Activated CD4-positive, alpha-beta T cell treated with anti-CD3 and anti-CD28 coated beads, Interleukin-10, Interleukin-2, amounts not matched to agents 100 ng/mL and 50 ng/mL, durations not matched to agents 16 hours and 8 hours (primary cell): ENCODE results near the gene LGR4.

Experiments
- DNase-seq: peaks from one replicate; pipeline ENCODE4 v3.0.0-alpha.2; 2020

Gene LGR4

DNA sequence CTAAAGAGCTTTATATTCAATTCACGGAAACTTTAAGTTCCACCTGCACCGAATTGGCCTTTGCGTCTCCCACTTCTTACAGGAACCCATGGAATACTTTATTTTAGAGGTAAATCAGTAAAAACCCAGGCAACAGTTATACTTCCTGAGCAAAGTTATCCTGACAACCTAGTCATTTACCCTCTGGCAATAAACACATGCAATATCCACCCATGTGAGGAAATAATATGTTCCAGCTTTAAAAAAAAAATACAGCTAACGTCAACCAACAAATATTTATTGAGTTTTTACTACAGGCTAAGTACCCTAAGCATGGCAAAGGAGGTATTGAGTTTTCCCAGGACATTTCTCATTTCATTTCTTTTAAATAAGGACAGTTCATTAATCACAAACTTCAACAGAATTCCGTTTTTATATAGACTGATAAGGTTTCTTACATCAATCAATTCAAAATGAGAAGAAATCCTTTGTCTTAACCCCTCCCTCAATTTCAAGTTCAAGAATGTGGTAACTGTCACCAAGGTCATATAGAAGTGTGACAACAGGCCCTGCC, 71.2 kb downstream of the LGR4 start:
- DNase-seq = no peak

GRCh38 chr11:27398400-27398770, 74.2 kb downstream of the LGR4 start:
- no peak for DNase-seq

- DNase-seq = no peak
These were observed 74.8 kb downstream of the LGR4 start for GRCh38 chr11:27397624-27398399.

DNA sequence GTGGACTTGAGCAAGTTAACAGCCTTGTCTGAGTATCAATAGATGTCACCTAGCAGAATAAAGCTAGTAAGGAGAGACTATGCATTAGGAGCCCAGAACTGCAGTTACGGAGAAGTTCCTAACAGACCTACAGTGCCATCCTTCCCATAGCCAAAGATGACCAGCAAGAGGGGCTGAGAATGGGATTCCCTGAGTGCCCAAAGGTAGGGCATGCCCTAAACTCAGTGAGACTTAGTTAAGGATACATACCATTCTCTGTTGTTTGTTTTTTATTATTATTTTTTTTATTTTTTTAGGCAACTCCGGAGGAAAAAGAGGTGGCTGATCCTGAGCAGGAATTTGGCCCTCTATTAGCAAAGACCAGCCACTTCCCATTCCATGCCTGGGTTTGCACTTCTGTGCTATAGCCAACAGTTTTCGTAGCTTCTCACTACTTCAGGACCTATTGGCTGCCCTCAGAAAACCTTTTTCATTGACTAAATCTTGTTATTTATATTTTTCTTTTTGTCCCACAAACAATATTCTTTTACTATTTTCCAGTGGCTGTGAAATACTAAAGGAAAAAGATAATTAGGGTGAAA, 76.2 kb downstream of the LGR4 start:
- DNase-seq = no peak

DNA sequence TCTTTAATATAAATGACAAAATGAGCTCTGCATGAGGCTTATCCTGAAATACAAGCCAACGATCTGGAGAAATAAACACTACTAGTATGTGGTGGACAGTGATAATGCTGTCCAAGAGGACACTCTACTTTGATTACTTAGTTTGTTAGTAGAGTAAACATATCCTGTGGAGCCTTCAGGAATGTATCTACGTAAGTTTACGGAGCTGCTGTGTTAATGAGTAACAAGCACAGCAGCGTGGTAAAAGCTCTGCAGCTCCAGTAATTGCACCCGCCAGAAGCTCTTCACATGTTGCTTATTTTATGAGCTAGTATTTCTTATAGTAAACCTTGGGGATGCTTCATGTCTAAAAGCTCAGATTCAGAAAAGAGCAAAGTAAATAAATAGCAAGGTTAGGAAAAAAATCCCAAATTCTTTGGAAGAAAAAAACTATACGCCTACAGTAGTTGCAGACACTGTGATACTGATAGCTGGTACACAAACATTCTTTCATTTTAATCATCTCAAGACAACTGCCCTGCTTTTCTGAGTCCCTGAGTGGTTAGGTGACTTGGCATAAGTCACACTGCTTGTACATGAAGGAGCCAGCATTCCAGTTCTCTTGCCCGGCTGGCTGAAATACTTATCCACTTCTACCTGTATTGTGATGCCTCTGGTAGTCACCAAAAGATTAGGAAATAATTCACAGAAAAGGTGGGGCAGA, 76.9 kb downstream of the LGR4 start:
- DNase-seq = no peak

- no peak for DNase-seq
These were observed 77.8 kb downstream of the LGR4 start for GRCh38 chr11:27394781-27395228.

DNA sequence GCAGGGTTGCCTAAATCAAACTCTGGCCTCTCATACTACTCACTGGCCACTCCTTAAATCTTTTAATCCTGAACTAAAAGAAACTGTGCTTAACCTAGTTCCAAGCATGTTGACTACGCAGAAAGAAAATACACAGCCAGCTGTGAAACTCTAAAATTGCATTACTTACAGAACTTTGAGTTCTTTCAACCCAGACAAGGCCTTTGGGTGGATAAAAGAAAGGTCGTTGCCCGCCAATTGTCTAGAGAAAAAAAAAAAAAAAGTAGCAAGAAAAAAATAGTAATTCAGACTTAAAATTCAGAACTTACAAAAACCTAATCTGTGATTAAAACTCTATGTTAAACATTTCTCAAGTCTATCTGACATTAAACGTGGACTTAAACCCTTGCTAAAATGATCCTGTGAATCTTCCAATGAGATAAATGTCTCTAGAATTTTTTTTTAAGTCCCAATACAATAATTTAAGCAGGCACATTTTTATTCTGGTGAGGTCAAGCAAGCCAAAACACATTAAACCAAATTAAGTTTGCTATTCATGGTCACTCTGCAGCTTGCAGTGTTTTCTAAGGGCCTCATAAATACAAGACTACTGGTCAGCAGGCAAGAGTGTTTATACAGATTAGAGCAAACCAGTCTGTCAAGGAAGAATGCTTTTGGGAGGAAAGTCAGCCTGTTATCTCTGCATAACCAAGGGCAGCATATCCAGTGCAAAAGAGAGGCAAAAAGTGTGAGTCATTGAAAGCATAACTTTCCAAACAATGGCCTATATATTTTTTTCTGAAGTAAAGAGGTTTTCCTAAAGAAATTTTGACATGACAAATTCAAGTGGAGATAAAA, 80.1 kb downstream of the LGR4 start:
- DNase-seq = no peak

DNA sequence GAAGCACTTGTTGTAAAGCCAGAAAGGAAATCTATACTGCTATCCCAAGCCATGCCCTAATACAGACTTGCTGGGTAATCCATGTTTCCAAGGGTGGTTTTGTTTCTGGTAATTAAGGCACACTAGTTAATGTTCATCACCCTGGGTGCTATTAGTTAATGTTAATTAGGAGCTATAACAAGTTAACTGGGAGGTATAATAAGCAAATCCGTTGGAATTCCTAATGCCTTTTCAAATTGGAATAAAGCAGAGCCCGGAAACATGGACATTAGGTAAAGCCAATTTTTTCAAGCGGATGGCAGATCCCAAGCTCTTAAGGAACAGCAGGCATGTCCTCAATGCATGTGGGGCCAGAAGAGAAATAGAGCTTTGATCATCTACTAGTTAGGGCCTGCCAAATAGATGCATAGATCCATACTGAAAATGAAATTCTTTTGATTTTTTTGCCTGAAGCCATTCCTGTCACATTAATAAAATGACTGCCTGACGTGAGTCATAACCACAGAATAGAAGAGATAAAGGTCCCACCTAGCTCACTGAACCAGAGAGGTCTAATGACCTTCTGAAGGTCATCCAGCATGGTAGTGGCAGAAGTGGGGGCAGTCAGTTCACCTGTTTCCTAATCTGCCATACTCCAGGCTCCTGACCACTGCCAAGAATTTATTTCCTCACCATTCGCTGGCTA, 81.1 kb downstream of the LGR4 start:
- DNase-seq = no peak

GRCh38 chr11:27390318-27391295, 82.0 kb downstream of the LGR4 start:
- no peak for DNase-seq

- DNase-seq = peak; percentile 36
These were observed 83.7 kb downstream of the LGR4 start for GRCh38 chr11:27388869-27389268.

DNA sequence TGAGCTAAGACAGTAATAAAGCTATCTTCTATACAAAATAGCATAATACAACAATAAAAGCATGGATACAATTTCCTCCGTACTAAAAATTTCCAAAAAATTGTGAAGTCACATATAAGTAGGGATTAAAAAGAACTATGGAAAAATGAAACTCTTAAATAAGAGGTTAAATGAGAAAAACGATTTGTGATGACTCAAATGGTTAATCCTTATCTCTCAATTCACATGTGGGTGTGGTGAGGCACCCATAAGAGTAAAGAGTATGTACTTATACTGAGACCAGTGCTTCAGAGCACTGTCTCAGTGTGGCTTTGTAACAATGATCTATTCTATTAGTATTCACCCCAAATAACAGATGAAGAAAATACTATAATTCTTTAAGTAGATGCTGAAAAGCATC, 84.6 kb downstream of the LGR4 start:
- peak; percentile 50 for DNase-seq

DNA sequence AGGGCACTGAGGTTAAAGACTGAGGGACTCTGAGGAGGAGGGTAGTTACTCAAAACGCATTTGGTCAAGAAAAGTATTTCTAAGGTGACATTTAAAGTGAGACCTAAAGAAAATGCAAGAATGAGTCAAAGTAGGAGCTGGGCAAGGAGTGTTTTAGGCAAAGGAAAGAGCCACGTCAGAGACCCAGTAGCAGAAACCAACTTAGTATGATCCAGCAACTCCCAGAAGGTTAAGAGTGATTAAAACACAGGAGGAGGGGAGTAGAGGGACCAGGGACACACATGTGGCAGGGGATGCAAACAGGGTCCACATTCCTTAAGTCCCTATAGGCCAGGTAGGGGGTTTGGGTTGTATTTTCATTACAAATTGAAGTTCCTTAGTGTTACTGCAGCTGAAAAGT, 85.2 kb downstream of the LGR4 start:
- DNase-seq = peak; percentile 42

DNA sequence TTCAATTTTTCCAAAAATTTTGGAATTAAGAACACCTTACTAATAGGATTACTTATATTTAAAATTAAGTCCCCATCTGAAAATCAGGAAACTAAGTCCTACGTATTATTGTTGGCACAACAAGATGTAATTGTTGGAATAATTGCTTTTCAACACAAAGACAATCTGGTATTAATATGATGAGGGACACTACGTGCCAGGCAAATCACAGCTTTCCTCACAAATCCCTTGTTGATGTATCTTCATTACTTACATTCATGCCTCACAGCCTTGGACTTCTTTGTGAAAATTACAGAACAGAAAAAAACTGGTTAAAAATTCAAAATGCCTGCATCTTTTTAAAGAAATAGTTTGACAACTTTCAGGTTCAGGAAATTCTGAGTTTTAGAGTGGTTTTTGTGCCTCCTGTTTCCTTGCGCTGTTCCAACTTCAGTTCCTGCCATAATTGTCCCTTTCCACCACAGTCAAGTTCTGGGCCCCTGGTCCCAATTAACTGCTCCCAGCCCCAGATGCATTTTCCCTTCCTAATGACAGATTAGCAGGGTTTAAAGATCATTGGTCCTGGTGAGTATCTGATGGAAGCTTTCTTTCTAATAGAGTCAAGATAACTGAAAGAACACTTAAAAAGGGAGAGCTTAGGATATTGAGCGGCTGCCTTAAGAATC, 86.3 kb downstream of the LGR4 start:
- no peak for DNase-seq

- no peak for DNase-seq
These were observed 87.3 kb downstream of the LGR4 start for GRCh38 chr11:27385245-27385644.

DNA sequence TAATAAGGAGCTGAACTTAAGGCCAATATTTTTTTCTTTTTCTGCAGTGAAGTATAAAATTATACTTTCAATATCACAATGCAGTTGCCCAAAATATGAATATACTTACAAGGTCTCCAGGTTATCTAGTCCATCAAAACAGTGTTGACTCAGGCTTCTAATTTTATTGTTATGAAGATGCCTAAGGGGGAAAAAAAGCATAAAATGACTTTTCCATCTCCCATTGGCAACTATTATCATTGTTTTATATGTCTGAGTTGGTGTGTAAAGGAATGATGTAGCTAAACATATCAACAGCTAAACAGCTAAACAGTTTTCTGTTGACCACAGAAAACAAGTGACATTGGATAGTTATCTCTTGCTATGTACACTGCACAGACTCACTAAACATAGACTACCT, 88.4 kb downstream of the LGR4 start:
- DNase-seq = no peak

DNA sequence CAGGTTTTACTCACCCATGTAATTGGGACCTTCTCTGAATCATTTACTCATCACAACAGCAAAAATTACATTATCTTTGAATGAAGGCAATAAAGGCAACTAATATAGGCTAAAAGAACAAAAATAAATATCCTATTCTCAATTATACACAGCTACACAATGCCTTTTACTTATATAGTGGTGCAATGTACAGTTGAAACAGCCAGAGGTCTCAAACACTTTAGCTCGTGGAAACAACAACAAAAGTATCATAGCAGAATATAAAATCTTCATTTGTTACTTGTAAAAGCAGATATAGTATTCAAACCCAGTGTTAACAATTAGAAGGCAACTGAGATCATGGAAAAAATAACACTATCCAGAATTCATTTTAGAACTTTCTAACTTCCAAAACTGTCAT, 88.9 kb downstream of the LGR4 start:
- DNase-seq = no peak

GRCh38 chr11:27381238-27381666, 91.3 kb downstream of the LGR4 start:
- no peak for DNase-seq

- no peak for DNase-seq
These were observed 91.8 kb downstream of the LGR4 start for GRCh38 chr11:27380771-27381170.

DNA sequence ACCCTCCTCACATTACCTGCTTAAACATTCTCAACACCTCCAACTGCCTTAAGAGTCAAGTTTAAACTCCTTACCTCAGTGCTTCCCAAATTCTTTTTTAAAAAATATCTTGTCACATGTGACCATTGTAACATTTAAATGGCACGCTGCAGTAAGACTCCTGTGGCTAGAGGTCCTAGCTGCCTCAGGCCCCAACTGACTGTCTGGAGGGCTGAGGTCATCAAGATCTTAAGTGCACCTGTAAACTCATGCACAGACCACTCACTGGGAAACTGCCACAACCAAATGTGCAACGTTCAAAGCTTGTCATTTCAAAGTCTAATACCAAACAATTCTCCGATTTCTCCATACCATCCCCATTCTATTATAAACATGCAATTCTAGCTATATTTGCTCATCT, 93.1 kb downstream of the LGR4 start:
- DNase-seq = no peak

GRCh38 chr11:27375370-27375769, 97.2 kb downstream of the LGR4 start:
- no peak for DNase-seq
